HEK293T (cell line): ENCODE measurements around the gene COQ9.

Experiments
- ARNT ChIP-seq: fragments of 450-650 bp; IDR thresholded peaks from 2 replicates; pipeline ENCODE4 v1.6.1; 2017; ENCODE audit warnings: mild to moderate bottlenecking
- BHLHE40 ChIP-seq: fragments of 450-650 bp; IDR thresholded peaks from 2 replicates; pipeline ENCODE4 v1.6.1; 2016; ENCODE audit warnings: mild to moderate bottlenecking, moderate library complexity, borderline replicate concordance
- ELF4 ChIP-seq: fragments of 450-650 bp; IDR thresholded peaks from 2 replicates; pipeline ENCODE4 v1.6.1; 2017; ENCODE audit warnings: antibody characterized with exemption
- FOXK2 ChIP-seq: fragments of 450-650 bp; IDR thresholded peaks from 2 replicates; pipeline ENCODE4 v1.6.1; 2016; ENCODE audit warnings: mild to moderate bottlenecking
- FOXM1 ChIP-seq: fragments of 450-650 bp; IDR thresholded peaks from 2 replicates; pipeline ENCODE4 v1.6.1; 2017; ENCODE audit warnings: mild to moderate bottlenecking, borderline replicate concordance
- HDGF ChIP-seq: fragments of 450-650 bp; IDR thresholded peaks from 2 replicates; pipeline ENCODE4 v1.6.1; 2017; ENCODE audit warnings: antibody characterized with exemption, borderline replicate concordance
- L3MBTL2 ChIP-seq: fragments of 450-650 bp; conservative IDR thresholded peaks from 2 replicates; pipeline ENCODE4 v1.6.1; 2016; ENCODE audit warnings: mild to moderate bottlenecking
- NFRKB ChIP-seq: fragments of 450-650 bp; IDR thresholded peaks from 2 replicates; pipeline ENCODE4 v1.6.1; 2016; ENCODE audit warnings: mild to moderate bottlenecking, moderate library complexity
- SP1 ChIP-seq: fragments of 450-650 bp; IDR thresholded peaks from 2 replicates; pipeline ENCODE4 v1.6.1; 2017
- SUZ12 ChIP-seq: fragments of 450-650 bp; IDR thresholded peaks from 2 replicates; pipeline ENCODE4 v1.6.1; 2016; ENCODE audit warnings: mild to moderate bottlenecking
- TARDBP ChIP-seq: fragments of 450-650 bp; IDR thresholded peaks from 2 replicates; pipeline ENCODE4 v1.6.1; 2016
- ZNF384 ChIP-seq: fragments of 450-650 bp; IDR thresholded peaks from 2 replicates; pipeline ENCODE4 v1.6.1; 2016
- TF ChIP-seq, protein P1 (sequence below): fragments of 450-650 bp; IDR thresholded peaks from 2 replicates; pipeline ENCODE4 v1.6.1; 2016

DNA sequence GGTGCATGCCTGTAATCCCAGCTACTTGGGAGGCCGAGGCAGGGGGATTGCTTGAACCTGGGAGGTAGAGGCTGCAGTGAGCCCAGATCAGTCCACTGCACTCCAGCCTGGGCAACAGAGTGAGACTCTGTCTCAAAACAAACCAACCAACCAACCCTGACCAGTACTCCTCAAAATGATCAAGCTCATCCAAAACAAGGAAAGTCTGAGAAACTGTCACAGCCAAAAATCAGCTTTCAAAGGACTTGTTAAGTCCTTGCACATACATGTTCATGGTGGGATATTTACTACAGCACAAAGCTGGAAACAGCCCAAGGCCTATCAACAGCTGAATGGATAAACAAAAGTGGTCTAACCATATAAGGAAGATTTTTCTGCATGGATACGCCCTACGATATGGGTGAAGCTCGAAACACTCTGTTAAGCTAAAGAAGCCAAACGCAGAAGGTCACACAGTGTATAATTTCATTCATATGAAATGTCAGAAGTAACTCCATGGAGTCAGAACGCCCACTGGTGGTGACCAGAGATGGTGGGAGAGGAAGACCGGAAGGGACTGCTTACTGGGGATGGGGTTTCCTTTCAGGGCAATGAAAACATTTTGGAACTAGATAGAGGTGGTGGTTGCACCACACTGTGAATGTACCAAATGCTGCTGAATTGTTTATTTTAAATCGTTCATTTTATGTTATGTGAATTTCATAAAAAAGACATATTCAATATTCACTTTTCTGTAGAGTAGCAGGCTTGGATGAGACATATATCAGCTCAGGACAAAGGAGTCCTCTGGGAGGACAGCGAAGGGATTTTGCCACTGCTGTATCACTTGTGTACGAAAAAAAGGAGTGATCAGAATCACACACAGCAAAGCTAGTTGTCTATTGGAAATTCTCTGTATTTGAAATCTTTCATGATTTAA, 25.0 kb upstream of the COQ9 start:
- no peak for TF ChIP-seq FOXM1
- TF ChIP-seq SUZ12 = no peak
- TF ChIP-seq TARDBP = no peak
- no peak for TF ChIP-seq SP1
- no peak for TF ChIP-seq BHLHE40
- TF ChIP-seq ELF4 = no peak
- TF ChIP-seq HDGF = no peak
- TF ChIP-seq, protein P1, sequence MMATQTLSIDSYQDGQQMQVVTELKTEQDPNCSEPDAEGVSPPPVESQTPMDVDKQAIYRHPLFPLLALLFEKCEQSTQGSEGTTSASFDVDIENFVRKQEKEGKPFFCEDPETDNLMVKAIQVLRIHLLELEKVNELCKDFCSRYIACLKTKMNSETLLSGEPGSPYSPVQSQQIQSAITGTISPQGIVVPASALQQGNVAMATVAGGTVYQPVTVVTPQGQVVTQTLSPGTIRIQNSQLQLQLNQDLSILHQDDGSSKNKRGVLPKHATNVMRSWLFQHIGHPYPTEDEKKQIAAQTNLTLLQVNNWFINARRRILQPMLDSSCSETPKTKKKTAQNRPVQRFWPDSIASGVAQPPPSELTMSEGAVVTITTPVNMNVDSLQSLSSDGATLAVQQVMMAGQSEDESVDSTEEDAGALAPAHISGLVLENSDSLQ = no peak
- no peak for TF ChIP-seq FOXK2
- no peak for TF ChIP-seq L3MBTL2
- TF ChIP-seq ZNF384 = no peak
- TF ChIP-seq NFRKB = no peak
- no peak for TF ChIP-seq ARNT
